Suprapubic skin (tissue), 4 donors: ENCODE data around the gene TYW3. TPM values are rescaled to one million over a fixed set of nuclear protein-coding genes. Genes with fewer than 3 reads are reported as not detected.

Experiments used
- DNase-seq, 2 donors: peaks; one replicate each; pipeline ENCODE4 v3.0.0-alpha.2; 2019; ENCODE audit warnings: low spot score in 2 of 2
- H3K27ac ChIP-seq: fragments of 200-600 bp; sonication (generic); one replicate; pipeline ENCODE4 v1.5.1; 2019
- H3K27me3 ChIP-seq: fragments of 200-600 bp; sonication (generic); one replicate; pipeline ENCODE4 v1.5.1; 2019
- H3K36me3 ChIP-seq: fragments of 200-600 bp; sonication (generic); one replicate; pipeline ENCODE4 v1.5.1; 2019
- H3K4me1 ChIP-seq: fragments of 200-600 bp; sonication (generic); one replicate; pipeline ENCODE4 v1.5.1; 2019
- H3K4me3 ChIP-seq: fragments of 200-600 bp; sonication (generic); one replicate; pipeline ENCODE4 v1.5.1; 2019; ENCODE audit warnings: mild to moderate bottlenecking
- H3K9me3 ChIP-seq: fragments of 200-600 bp; sonication (generic); one replicate; pipeline ENCODE4 v1.5.1; 2019
- EP300 ChIP-seq: sonication (generic); formaldehyde crosslinking; IDR thresholded peaks from one replicate; pipeline ENCODE4 v1.6.1; 2017; ENCODE audit warnings: antibody characterized with exemption
- POLR2A ChIP-seq, 2 donors: fragments of 450-650 bp; IDR thresholded peaks; one replicate each; pipeline ENCODE4 v1.6.1; 2017; ENCODE audit warnings: antibody characterized with exemption in 2 of 2, mild to moderate bottlenecking in 2 of 2, moderate library complexity in 2 of 2
- POLR2AphosphoS5 ChIP-seq, 3 donors: sonication (generic); formaldehyde crosslinking; IDR thresholded peaks; one replicate each; pipeline ENCODE4 v1.6.1; 2017; ENCODE audit warnings: antibody characterized with exemption in 3 of 3
- WGBS: methylation state at CpG from one replicate; pipeline ENCODE4 v1.1.5; 2018; 5-methylcytosine and 5-hydroxymethylcytosine counted together
- total RNA-seq, 4 donors: library from RNA; depleted of rRNA; stranded (reverse); fragments of >200 nt; gene quantifications; one replicate each; pipeline ENCODE4 v1.1.0, GENCODE V29; 2016
- TF ChIP-seq, protein P1 (sequence below), 2 donors: fragments of 200-600 bp in 1 of 2; fragments of 450-650 bp in 1 of 2; sonication (generic) in 1 of 2; IDR thresholded peaks; one replicate each; pipeline ENCODE4 v1.5.1; 2016 to 2019; ENCODE audit warnings: antibody characterized with exemption in 2 of 2, mild to moderate bottlenecking in 1 of 2, moderate library complexity in 1 of 2

The TYW3 gene, protein sequence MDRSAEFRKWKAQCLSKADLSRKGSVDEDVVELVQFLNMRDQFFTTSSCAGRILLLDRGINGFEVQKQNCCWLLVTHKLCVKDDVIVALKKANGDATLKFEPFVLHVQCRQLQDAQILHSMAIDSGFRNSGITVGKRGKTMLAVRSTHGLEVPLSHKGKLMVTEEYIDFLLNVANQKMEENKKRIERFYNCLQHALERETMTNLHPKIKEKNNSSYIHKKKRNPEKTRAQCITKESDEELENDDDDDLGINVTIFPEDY
- total RNA-seq: 10 to 100 TPM in 2 of 4 donors, 1 to 10 TPM in 2; 7.4 to 15.8 (median 11.0) TPM

DNA sequence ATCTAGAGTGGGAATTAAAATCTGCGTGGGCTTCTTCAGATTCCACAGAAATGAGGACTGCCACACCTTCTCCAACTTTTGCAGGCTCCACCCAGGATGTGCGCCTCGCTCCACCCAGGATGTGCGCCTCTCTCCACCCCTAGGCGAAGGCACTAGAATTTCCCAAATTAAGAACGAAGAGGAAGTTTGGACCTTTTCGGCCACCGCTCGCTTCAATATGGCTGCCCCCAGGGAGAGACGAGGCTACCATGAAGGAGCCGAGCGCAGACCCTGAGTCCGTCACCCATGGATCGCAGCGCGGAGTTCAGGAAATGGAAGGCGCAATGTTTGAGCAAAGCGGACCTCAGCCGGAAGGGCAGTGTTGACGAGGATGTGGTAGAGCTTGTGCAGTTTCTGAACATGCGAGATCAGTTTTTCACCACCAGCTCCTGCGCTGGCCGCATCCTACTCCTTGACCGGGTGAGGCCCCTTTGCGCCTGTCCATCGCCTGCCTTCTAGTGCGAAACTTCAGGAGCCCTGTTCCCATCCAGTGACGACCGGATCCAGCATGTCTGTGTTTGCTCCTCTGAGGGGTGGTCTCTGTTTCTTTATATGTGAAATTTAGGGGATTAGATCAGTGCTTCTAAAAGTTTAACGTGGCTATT is at the start of gene TYW3, which contains the start of gene CRYZ:
TSS of gene TYW3 (plus strand) at position 193 of the 644 bp plus-strand sequence. CDS start at position 286, 93 bp downstream.
TSS of gene CRYZ (minus strand) at position 91 of the 644 bp plus-strand sequence. CDS start 8,229 bp downstream, outside the sequence.
- TF ChIP-seq EP300 (no peak), POLR2AphosphoS5 (IDR thresholded peaks at IDR 0.05) (peak in 2 of 3 donors; percentile 57 to 86), POLR2A (IDR thresholded peaks at IDR 0.05) (peak in 1 of 2 donors; percentile 29)
- TF ChIP-seq, protein P1, sequence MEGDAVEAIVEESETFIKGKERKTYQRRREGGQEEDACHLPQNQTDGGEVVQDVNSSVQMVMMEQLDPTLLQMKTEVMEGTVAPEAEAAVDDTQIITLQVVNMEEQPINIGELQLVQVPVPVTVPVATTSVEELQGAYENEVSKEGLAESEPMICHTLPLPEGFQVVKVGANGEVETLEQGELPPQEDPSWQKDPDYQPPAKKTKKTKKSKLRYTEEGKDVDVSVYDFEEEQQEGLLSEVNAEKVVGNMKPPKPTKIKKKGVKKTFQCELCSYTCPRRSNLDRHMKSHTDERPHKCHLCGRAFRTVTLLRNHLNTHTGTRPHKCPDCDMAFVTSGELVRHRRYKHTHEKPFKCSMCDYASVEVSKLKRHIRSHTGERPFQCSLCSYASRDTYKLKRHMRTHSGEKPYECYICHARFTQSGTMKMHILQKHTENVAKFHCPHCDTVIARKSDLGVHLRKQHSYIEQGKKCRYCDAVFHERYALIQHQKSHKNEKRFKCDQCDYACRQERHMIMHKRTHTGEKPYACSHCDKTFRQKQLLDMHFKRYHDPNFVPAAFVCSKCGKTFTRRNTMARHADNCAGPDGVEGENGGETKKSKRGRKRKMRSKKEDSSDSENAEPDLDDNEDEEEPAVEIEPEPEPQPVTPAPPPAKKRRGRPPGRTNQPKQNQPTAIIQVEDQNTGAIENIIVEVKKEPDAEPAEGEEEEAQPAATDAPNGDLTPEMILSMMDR (IDR thresholded peaks at IDR 0.05): no peak
- under 1% methylated on average over 28 of the region's 30 CpGs for WGBS

DNA sequence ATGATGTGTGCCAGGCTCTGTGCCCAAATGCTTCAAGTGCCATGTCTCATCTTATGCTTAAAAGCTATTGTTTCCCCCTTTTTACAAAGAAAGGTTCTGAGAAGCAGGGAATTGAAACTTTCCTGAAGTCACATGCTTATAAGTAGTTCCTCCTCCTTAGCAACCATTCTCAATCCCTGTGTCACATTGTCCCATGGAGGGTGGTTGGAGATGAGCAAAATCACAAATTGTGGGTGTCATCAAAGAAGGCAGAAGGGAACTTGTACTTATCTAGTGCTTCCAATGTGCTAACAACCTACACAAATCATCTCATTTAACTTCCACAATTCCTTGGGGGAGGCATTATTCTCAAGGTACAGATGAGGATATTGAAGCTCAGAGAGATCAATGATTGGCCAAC is 49.3 kb upstream of the TYW3 start:
- Histone ChIP-seq H3K36me3 (no peaks in the 10 kb centered on the region), H3K27ac (no peak overlapping the region), H3K27me3 (no peaks in the 10 kb centered on the region), H3K4me1 (no peaks in the 10 kb centered on the region), H3K9me3 (no peaks in the 10 kb centered on the region), H3K4me3 (no peak overlapping the region)
- no peak for DNase-seq
- TF ChIP-seq EP300: no peak
- no peak for TF ChIP-seq POLR2AphosphoS5 (IDR thresholded peaks at IDR 0.05)
- no peak for TF ChIP-seq POLR2A (IDR thresholded peaks at IDR 0.05)
- TF ChIP-seq, protein P1 (IDR thresholded peaks at IDR 0.05): no peak

More for the DNA sequence above, at the start of gene TYW3, which contains the start of gene CRYZ:
- Histone ChIP-seq H3K4me1 (peaks cover 25% of the 10 kb centered on the region), H3K27me3 (no peaks in the 10 kb centered on the region), H3K36me3 (peaks cover 13% of the 10 kb centered on the region), H3K4me3 (peak within 1 kb of the TSS; percentile 60), H3K9me3 (no peaks in the 10 kb centered on the region), H3K27ac (peak within 1 kb of the TSS; percentile 83)
- DNase-seq: peak; percentile 93

DNA sequence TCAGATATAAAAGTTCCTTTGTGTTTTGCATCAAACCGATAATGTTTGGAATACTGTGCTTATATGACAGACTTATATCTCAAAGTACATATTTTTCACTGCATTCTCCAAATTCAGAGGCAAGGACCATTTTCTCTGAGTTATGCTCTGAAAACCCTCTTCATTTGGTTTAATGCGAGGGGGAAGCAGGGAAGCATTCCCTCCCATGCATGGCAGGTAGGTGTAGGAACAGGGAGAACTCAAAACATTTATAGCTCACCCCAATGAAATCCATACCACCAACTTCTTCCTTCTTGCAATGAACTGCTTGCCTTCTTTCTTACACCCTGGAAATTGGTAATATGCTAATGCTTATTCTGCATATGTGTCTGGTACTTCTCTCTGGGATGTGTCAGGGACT is 48.7 kb upstream of the TYW3 start:
- Histone ChIP-seq H3K4me1 (no peaks in the 10 kb centered on the region), H3K27me3 (no peaks in the 10 kb centered on the region), H3K4me3 (no peak overlapping the region), H3K27ac (no peak overlapping the region), H3K9me3 (no peaks in the 10 kb centered on the region), H3K36me3 (no peaks in the 10 kb centered on the region)
- 94% methylated on average over 2 of the region's 2 CpGs for WGBS
- TF ChIP-seq POLR2A (IDR thresholded peaks at IDR 0.05) (no peak), EP300 (no peak)
- DNase-seq: no peak

DNA sequence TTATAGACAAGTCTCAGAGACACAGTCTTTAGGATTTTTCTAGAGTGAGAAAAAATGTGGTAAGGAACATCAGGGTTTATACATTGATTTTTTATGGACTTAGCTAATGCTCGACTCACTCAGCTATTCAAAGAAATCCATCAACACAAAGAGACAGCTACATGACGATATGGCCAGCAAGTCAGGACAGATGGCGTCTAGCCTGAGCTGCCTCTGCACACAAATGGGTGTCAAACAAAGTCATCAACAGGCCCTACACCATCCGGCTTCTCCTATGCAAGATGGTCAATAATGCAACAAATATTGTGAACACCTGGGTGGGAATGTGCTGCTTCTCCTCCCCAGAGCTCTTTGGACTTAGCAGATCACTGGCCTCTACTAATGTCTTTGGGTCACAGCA is 46.0 kb upstream of the TYW3 start:
- DNase-seq: no peak

DNA sequence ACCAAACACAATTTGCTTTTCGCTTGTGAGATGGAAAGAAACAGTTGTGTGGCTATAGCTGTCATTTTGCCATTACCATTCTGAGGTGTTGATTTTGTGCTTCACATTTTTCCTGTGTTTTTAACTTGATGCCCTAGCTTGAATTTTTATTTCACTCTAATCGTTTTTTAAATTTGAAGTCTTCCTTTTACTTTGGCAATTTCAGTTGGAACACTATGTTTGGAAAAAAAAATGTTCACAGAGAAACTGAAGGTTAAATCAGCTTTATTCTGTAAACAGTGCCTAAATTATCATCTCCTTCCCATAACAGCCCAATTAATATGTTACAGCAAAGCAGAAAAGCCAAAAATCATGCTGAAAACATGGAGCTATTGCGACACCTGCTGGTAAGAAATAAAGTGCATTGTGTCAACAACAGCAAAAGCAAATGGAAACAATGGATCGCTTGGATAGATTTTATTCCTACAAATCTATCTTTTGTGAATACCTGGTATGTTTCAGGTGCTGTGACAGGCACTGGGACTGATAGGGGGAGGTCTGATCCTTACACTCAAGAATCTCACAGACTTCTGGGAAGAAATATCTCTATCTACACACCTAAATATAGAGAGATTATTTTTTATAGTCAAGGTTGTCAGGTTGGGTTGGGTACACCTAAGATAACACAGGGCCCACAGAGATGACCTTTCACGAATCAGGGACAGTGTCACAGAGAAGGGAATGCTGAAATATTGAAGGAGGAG is 43.2 kb upstream of the TYW3 start:
- no peaks in the 10 kb centered on the region for H3K27me3 ChIP-seq
- H3K36me3 ChIP-seq: no peaks in the 10 kb centered on the region
- H3K9me3 ChIP-seq: no peaks in the 10 kb centered on the region
- H3K4me1 ChIP-seq: no peaks in the 10 kb centered on the region
- DNase-seq: no peak
- WGBS: 26% methylated on average over 5 of the region's 5 CpGs
- no peak overlapping the region for H3K4me3 ChIP-seq
- TF ChIP-seq EP300 (no peak), POLR2AphosphoS5 (IDR thresholded peaks at IDR 0.05) (no peak), POLR2A (IDR thresholded peaks at IDR 0.05) (no peak)
- TF ChIP-seq, protein P1 (IDR thresholded peaks at IDR 0.05): peak; percentile 17 to 64
- H3K27ac ChIP-seq: no peak overlapping the region

More for the DNA sequence above, 46.0 kb upstream of the TYW3 start:
- Histone ChIP-seq H3K27me3 (no peaks in the 10 kb centered on the region), H3K4me3 (no peak overlapping the region), H3K36me3 (no peaks in the 10 kb centered on the region), H3K9me3 (no peaks in the 10 kb centered on the region), H3K27ac (no peak overlapping the region), H3K4me1 (no peaks in the 10 kb centered on the region)
- TF ChIP-seq POLR2A (IDR thresholded peaks at IDR 0.05): no peak
- no peak for TF ChIP-seq EP300
- TF ChIP-seq, protein P1 (IDR thresholded peaks at IDR 0.05): no peak
- TF ChIP-seq POLR2AphosphoS5 (IDR thresholded peaks at IDR 0.05): no peak
- WGBS: 67% methylated on average over 4 of the region's 4 CpGs
